HTERT RPE-1 (cell line): ENCODE data around the gene ASB13.

ENCODE experiments used
- in situ Hi-C: fragments of 300-500 bp; cut with MboI; formaldehyde crosslinking; loops from 4 replicates; pipeline ENCODE4 v1.14.3; 2020; ENCODE audit warnings: low sequenced_read_pairs

The ASB13 gene

GRCh38 chr10:5670662-5671375 is 4.4 kb upstream of the ASB13 start:
- in situ Hi-C loops = no loop called here

- in situ Hi-C loops = no loop called here
Measured at GRCh38 chr10:5669604-5670003, 3.2 kb upstream of the ASB13 start.

GRCh38 chr10:5668429-5668828 is 2.0 kb upstream of the ASB13 start:
- in situ Hi-C loops = no loop called here

- in situ Hi-C loops = no loop called here
Measured at GRCh38 chr10:5666841-5667630, 641 bp upstream of the ASB13 start.

GRCh38 chr10:5665373-5666007 is 905 bp downstream of the ASB13 start:
- in situ Hi-C loops = no loop called here

GRCh38 chr10:5663692-5664427 is 2.5 kb downstream of the ASB13 start:
- in situ Hi-C loops = no loop called here

GRCh38 chr10:5662708-5663579 is 3.5 kb downstream of the ASB13 start:
- in situ Hi-C loops = no loop called here

GRCh38 chr10:5661043-5661442 is 5.4 kb downstream of the ASB13 start:
- in situ Hi-C loops = no loop called here

- in situ Hi-C loops = no loop called here
Measured at GRCh38 chr10:5659702-5660528, 6.5 kb downstream of the ASB13 start.

- in situ Hi-C loops = no loop called here
Measured at GRCh38 chr10:5658871-5659618, 7.3 kb downstream of the ASB13 start.

GRCh38 chr10:5656737-5657579 is 9.4 kb downstream of the ASB13 start:
- in situ Hi-C loops = no loop called here

- in situ Hi-C loops = no loop called here
Measured at GRCh38 chr10:5655121-5655520, 11.3 kb downstream of the ASB13 start.

- in situ Hi-C loops = no loop called here
Measured at GRCh38 chr10:5654218-5654755, 12.1 kb downstream of the ASB13 start.

GRCh38 chr10:5652746-5653145 is 13.6 kb downstream of the ASB13 start:
- in situ Hi-C loops = no loop called here

- in situ Hi-C loops = no loop called here
Measured at GRCh38 chr10:5651388-5651764, 15.0 kb downstream of the ASB13 start.

- in situ Hi-C loops = no loop called here
Measured at GRCh38 chr10:5650664-5651387, 15.6 kb downstream of the ASB13 start.

- in situ Hi-C loops = no loop called here
Measured at GRCh38 chr10:5649746-5650145, 16.6 kb downstream of the ASB13 start.
